Panc1 (cell line): ENCODE data around the gene STAT4.

Experiments used
- POLR2AphosphoS5 ChIP-seq: IDR thresholded peaks from 2 replicates; pipeline ENCODE4 v1.6.1; 2012; ENCODE audit warnings: mild to moderate bottlenecking, low read depth, low read length, moderate library complexity
- SIN3A ChIP-seq: IDR thresholded peaks from 2 replicates; pipeline ENCODE4 v1.6.1; 2012; ENCODE audit warnings: low read depth, mild to moderate bottlenecking, low read length, moderate library complexity, borderline replicate concordance; ENCODE audit not compliant: insufficient read depth
- TCF7L2 ChIP-seq: IDR thresholded peaks from 2 replicates; pipeline ENCODE4 v1.6.1; 2011; ENCODE audit warnings: mild to moderate bottlenecking, low read depth, low read length, inconsistent platforms
- TF ChIP-seq, protein P1 (sequence below): fragments of 450-650 bp; IDR thresholded peaks from 2 replicates; pipeline ENCODE4 v1.5.1; 2017; ENCODE audit warnings: mild to moderate bottlenecking
- TF ChIP-seq, protein P2 (sequence below), 2 experiments: IDR thresholded peaks; 2 replicates each; pipeline ENCODE4 v1.6.1; 2011 to 2012; ENCODE audit warnings: low read depth in 2 of 2, control low read depth in 1 of 2, low read length in 1 of 2, mild to moderate bottlenecking in 1 of 2, moderate library complexity in 1 of 2; ENCODE audit not compliant: insufficient read depth in 1 of 2

DNA sequence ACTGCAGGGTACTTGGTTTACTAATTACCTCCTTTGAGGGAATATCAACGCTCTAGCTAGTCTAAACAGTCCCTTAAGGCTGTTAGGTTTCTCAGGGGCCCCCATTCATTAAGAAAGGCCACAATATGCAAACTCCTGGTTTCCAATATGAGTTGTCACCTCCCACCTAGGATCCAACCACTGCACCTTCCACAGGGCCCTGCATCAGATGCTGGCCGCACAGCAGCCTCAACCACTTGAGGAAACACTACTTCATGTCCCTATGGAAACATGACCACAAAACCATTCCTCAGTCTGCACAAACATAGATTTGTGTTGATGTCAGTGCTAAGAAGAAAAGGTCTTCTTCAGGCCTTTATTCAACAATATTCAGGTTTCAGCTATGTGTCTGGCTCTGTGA lies 40.9 kb downstream of the STAT4 start:
- no peak for TF ChIP-seq TCF7L2
- TF ChIP-seq, protein P1, sequence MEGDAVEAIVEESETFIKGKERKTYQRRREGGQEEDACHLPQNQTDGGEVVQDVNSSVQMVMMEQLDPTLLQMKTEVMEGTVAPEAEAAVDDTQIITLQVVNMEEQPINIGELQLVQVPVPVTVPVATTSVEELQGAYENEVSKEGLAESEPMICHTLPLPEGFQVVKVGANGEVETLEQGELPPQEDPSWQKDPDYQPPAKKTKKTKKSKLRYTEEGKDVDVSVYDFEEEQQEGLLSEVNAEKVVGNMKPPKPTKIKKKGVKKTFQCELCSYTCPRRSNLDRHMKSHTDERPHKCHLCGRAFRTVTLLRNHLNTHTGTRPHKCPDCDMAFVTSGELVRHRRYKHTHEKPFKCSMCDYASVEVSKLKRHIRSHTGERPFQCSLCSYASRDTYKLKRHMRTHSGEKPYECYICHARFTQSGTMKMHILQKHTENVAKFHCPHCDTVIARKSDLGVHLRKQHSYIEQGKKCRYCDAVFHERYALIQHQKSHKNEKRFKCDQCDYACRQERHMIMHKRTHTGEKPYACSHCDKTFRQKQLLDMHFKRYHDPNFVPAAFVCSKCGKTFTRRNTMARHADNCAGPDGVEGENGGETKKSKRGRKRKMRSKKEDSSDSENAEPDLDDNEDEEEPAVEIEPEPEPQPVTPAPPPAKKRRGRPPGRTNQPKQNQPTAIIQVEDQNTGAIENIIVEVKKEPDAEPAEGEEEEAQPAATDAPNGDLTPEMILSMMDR: no peak
- no peak for TF ChIP-seq POLR2AphosphoS5
- TF ChIP-seq SIN3A: no peak
- TF ChIP-seq, protein P2, sequence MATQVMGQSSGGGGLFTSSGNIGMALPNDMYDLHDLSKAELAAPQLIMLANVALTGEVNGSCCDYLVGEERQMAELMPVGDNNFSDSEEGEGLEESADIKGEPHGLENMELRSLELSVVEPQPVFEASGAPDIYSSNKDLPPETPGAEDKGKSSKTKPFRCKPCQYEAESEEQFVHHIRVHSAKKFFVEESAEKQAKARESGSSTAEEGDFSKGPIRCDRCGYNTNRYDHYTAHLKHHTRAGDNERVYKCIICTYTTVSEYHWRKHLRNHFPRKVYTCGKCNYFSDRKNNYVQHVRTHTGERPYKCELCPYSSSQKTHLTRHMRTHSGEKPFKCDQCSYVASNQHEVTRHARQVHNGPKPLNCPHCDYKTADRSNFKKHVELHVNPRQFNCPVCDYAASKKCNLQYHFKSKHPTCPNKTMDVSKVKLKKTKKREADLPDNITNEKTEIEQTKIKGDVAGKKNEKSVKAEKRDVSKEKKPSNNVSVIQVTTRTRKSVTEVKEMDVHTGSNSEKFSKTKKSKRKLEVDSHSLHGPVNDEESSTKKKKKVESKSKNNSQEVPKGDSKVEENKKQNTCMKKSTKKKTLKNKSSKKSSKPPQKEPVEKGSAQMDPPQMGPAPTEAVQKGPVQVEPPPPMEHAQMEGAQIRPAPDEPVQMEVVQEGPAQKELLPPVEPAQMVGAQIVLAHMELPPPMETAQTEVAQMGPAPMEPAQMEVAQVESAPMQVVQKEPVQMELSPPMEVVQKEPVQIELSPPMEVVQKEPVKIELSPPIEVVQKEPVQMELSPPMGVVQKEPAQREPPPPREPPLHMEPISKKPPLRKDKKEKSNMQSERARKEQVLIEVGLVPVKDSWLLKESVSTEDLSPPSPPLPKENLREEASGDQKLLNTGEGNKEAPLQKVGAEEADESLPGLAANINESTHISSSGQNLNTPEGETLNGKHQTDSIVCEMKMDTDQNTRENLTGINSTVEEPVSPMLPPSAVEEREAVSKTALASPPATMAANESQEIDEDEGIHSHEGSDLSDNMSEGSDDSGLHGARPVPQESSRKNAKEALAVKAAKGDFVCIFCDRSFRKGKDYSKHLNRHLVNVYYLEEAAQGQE (IDR thresholded peaks at IDR 0.05; ENCODE audit: insufficient read depth in 1 of 2, low read depth in 2 of 2, low read length in 1 of 2): no peak
